ENCODE measurements around the gene USP20.

- TF ChIP-seq GABPA (IDR thresholded peaks at IDR 0.05; ENCODE audit: low read depth) (peak; percentile 41; the same call in 1 of the 2 replicates), CTCF (IDR thresholded peaks at IDR 0.05) (no peak), POLR2AphosphoS5 (IDR thresholded peaks at IDR 0.05; ENCODE audit: low read depth, low read length) (peak; percentile 52; the same call in 1 of the 2 replicates), MAX (IDR thresholded peaks at IDR 0.05; ENCODE audit: low read depth) (no peak), RCOR1 (IDR thresholded peaks at IDR 0.05; ENCODE audit: low read length) (no peak), REST (IDR thresholded peaks at IDR 0.05; ENCODE audit: low read depth, low read length) (no peak), JUND (IDR thresholded peaks at IDR 0.05) (no peak)
Measured at GRCh38 chr9:129884220-129885017, 49.2 kb downstream of the USP20 start.
